RKO (cell line): ENCODE measurements around the gene FOXF1.

ENCODE experiments used
- DNase-seq: peaks from one replicate; pipeline ENCODE4 v3.0.0-alpha.2; 2016; ENCODE audit warnings: low spot score

Gene FOXF1

DNA sequence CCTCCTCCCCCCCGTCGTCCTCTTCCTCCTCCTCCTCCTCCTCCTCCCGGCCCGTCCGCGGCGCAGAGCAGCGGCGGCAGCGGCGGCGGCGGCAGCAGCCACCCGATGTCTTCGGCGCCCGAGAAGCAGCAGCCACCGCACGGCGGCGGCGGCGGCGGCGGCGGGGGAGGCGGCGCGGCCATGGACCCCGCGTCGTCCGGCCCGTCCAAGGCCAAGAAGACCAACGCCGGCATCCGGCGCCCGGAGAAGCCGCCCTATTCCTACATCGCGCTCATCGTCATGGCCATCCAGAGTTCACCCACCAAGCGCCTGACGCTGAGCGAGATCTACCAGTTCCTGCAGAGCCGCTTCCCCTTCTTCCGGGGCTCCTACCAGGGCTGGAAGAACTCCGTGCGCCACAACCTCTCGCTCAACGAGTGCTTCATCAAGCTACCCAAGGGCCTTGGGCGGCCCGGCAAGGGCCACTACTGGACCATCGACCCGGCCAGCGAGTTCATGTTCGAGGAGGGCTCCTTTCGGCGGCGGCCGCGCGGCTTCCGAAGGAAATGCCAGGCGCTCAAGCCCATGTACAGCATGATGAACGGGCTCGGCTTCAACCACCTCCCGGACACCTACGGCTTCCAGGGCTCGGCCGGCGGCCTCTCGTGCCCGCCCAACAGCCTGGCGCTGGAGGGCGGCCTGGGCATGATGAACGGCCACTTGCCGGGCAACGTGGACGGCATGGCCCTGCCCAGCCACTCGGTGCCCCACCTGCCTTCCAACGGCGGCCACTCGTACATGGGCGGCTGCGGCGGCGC, at the start of gene FOXF1:
Gene FOXF1 (plus strand): TSS at position 63 of the 797 bp plus-strand sequence. CDS start 43 bp downstream, at position 106.
- no peak for DNase-seq

DNA sequence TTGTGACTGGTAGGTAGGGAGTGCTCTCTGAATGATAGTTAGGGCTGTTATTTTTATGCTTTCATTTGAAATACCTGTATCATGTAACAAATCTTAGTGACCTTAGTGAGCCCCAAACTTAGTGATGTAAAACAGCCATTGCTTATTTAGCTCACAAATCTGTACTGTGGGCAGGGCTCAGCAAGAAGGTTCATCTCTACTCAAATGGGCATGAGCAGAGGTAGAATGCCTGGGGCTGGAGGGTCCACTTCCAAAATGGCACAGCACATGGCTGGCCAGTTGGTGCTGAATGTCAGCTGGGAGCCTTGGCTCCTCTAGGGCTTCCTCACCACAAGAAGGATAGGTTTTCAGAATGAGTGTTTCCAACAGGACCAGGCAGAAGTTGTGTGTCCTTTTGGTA, 49.3 kb upstream of the FOXF1 start:
- no peak for DNase-seq

DNA sequence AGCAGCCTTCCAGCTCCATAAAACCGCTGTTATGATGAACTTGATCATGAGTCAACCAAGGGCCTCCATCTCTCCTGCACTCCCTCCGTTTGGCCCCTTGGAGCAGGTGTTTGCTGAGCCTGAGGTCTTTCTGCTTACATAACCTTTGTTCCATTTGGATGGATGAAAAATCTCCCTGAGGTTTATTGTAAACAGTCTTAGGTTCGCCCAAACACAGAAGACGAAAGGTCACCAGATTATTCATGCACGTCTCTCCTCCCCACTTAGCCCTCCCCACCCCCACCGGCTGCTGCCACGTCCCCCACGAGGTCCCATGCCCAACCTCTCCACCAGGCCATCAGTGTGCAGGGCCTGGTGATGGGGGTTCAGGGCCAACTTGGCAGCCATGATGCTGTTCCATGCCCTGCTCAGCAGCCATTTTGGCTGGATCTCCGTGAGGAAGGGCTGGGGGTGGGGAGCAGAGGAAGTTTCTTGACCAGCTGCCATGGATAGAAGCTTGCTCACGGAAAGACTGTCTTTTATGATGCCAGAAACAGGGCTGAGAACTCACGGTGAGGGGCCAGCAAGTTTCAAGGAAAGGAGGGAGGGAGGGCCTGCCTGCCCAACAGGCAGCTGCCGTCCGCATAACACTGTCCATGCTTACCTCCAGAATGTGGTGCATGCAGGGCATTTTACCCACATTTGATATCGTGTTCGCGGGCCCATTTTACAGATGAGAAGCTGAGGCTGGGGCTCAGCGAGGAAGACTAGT, 47.8 kb upstream of the FOXF1 start:
- DNase-seq, result no peak

DNA sequence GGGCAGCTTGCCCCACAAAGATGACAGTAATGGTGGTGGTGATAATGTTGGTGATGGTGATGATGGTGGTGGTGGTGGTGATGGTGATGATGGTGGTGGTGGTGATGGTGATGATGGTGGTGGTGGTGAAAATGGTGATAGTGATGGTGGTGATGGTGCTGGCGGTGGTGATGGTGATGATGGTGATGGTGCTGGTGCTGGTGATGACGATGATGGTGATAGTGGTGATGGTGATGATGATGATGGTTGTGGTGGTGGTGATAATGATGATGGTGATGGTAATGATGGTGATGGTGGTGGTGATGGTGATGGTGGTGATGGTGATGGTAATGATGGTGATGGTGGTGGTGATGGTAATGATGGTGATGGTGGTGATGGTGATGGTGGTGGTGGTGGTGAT, 46.3 kb upstream of the FOXF1 start:
- DNase-seq, result no peak

GRCh38 chr16:86465434-86465833, 44.9 kb upstream of the FOXF1 start:
- no peak for DNase-seq

DNA sequence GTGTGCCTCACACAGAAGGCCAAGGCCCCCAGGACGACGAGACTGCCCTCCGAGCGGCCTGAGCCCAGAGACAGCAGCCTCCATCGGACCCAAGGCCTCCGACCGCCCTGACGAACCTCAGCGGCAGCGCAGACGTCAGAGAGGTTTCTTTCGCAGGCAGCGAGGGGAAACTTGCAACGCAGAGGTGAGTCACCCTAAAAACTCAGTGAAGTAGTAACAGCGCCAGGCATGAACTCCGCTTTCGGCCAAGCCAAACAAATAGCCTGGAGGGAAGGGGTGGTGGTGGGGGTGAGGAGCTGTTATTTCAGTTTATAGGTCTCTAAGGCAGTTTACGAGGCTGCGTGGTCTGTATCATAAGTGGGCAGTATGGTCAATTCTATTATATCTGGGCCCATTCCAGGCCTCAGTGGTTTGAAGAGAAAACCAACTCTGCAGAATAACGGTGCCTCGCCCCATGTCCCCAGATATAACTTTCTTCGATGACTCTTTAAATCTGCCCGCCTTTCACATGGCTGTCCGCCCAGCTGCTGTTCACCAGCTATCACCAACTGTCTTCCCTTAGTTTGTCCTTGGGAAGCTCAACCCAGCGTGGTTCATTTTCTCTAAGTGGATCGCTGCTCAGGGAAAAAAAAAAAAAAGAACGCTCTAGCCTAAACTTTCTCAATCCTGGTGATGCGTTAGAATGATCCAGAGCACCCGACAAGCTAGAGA, 43.5 kb upstream of the FOXF1 start:
- no peak for DNase-seq

GRCh38 chr16:86467490-86467889, 42.8 kb upstream of the FOXF1 start:
- DNase-seq, result no peak

GRCh38 chr16:86470964-86471363, 39.4 kb upstream of the FOXF1 start:
- no peak for DNase-seq

- no peak for DNase-seq
Measured at GRCh38 chr16:86471896-86472295, 38.4 kb upstream of the FOXF1 start.

DNA sequence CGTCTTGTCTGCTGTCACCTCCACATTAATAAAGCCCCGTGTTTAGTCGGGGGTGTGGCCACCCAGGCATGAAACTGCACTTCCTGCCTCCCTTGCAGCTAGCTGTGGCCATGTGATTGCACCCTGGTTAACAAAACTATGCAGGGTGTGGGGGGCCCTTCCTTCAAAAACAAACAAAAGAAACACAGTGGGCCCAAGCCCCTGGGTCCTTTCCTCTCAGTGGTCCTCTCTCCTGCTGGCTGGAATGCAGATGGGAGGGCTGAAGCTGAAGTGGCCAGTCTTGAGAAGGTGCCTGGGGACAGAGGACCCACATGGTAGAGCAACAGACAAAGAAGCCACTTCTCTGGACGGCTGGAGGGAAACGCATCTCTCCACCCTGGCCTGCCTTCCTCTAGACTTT, 38.0 kb upstream of the FOXF1 start:
- DNase-seq, result no peak

DNA sequence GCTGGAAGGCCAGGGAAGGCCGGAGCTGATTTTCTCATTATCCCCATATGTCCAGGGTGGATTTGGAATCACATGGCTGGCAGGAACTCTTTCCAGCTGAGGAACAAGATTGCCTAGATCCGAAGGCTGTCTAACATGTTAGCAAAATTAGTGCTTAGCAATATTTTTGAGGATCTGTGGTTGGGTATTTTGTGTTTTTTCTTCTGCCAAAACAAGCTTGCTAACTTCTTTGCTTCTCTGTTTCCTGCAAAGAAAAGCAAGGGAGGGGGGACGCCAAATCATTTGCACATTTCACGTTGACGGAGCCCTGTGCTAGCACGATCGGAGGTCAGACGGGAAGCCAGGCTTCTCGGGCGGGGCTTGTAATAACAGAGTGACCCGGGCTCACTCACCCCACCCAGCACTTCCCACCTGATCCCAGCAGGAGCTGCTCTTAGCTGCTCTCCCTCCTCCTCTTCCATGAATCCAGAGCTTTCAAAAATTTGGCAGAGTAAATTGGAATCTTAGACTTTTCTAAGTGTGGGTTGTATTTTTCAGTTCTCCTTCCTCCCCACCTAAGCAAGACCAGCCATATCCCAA, 33.3 kb upstream of the FOXF1 start:
- DNase-seq, result no peak

DNA sequence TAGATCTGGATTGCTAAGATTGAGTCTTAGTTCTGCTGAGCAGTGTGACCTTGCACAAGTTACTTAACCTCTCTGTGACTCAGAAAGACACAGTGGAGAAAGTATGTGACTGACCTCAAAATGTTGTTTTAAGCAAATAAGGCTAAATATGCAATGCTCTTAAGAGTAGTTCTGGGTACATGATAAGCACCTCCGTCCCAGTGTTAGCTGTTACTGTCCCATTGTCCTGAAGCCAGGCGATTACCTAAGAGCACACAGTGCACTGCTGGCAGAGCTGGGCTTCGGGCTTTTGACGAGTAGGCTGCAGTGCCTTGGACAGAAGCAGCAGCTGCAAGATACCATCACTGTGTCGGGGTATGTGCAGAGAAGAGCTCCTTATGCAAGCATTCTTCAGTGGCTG, 32.7 kb upstream of the FOXF1 start:
- no peak for DNase-seq

DNA sequence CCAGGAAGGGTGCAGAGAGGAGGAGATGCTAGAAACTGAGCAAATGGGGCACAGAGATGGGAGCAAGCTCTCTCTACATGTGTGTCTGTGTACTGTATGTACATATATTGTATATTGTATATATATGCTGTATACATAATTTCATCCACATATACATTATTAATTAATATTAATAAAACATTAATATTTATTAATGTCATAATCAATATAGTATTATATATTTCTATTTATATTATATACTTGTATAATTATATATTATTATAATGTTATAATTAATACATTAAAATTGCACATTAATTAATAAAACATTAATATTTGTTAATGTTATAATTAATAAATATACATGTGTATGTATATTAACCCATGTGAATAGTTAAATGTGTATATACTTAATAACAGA, 31.5 kb upstream of the FOXF1 start:
- no peak for DNase-seq

GRCh38 chr16:86479419-86479818, 30.9 kb upstream of the FOXF1 start:
- peak; percentile 2 for DNase-seq

DNA sequence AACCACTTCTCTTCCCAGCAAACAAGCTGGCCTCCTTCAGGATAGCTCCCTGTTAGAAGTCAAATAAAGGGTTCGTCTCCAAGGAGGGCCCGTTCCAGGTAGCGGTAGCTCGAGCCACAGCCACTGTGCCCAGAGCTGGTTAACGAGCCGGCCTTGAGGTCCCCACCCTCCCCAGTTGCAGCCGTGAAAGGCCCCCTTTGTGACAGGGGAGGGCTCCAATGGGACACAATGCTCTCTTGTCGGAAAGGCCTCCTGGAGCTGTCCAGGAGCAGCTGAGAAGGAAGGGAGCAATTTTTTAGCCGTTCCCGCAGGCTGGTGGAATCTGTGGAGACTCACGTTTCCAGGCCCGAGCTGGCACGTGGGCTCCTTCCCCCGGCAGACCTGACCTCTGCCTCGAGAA, 29.9 kb upstream of the FOXF1 start:
- no peak for DNase-seq

- DNase-seq, result no peak
Measured at GRCh38 chr16:86481607-86482006, 28.7 kb upstream of the FOXF1 start.

GRCh38 chr16:86484240-86484639, 26.1 kb upstream of the FOXF1 start:
- DNase-seq, result no peak

DNA sequence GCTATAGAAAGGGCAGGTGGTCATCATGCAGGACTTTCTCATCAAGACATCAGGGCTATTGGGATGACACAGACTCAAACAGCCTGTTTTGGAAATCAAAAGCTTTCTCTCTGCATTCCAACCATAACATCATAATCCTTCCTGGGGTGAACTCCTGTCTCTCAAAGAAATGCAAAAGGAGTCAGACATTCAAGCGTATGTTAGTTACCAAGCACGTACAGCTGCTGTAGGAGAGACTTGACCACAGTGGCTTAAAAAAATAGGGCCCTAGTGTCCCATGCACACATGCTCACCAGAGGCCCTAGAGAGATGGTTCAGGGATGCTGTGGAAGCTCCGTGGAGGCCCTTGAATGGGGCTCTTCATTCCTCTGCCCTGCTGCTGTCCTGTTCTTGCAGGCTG, 24.6 kb upstream of the FOXF1 start:
- DNase-seq, result no peak

DNA sequence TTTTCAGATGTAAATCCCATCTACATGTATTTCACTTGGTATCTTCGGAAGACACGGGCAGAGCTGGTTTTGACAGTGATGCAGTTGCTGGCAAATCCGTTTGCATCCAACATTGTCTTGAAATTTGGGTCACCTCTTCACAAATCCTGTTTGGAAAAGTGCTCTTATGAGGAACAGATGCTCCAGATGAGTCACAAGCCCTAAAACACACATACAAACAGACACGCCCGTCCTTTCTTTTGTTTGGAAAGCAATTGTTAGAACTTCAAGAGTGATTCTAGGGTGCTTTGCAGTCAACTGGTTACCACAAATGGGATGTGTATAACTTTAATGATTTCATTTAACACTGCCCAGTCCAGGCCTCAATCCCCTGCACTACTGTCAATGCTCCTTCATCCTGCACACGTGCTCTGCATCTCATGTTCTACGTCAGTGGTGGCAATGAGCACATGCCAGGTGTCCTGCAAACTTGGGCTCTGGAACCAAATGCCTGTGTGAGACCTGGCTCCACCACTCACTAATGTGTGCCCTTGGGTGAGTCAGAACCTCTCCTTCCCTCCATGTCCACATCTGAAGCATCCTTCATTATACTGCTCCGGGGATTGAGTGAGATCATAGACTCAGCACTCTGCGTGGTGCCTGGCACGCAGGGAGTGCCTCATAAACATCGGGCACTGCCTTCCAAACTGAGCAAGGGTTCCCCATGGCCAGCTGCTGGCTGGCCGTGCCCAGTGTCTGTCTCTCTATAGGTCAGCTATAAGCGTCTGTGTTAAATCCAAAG, 19.3 kb upstream of the FOXF1 start:
- no peak for DNase-seq

GRCh38 chr16:86491640-86492023, 18.7 kb upstream of the FOXF1 start:
- no peak for DNase-seq

DNA sequence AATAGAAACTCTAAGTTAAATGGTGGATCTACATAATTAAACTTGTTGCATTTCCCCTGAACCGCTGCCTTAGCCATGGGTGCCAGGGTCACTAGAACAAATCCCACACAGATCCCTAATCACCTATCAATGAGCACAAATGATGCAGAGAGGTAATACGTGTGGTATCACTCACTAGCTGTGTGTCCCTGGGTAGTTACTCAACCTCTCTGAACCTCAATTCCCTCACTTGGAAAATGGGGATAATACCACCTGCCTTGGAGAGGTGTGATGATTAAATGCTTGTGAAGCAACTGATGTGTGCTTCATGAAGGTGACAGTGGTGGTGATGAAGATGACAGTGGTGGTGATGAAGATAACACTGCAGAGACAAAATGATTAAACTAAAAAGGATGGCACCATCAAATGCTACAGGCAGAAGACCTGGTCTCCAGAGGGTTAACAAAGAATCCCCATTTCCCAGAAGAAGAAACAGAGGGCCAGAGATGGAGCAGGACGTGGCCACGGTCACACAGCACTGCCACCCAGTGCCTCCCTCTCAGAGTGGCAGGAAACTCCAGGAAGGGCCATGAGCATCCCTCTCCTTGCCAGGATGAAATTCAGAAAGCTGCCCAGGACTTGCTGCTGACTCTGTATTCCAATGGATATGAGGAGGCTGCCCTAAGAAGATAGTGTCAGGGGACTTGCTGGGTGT, 17.9 kb upstream of the FOXF1 start:
- DNase-seq, result no peak
